K562 treated with DMSO at 1 percent for 24 hours (cell line): Measurements from ENCODE around the gene SCAI. TPM values are rescaled to one million over a fixed set of nuclear protein-coding genes. Genes with fewer than 3 reads are reported as not detected.

Experiments
- total RNA-seq: library from RNA; unstranded; fragments of 300-600 nt; gene quantifications from 2 replicates; pipeline ENCODE4 v1.2.3, GENCODE V29; 2022; ENCODE audit warnings: low read depth; ENCODE audit not compliant: insufficient read depth

Gene SCAI
- total RNA-seq, result 2.0 and 3.3 TPM in 2 replicates

GRCh38 chr9:125143377-125144090, at the start of gene SCAI:
Gene SCAI (minus strand): TSS chr9:125143528. CDS start chr9:125143437, 91 bp downstream.

GRCh38 chr9:125189361-125190289, 46.3 kb upstream of the SCAI start, which contains the start of gene PPP6C:
Gene PPP6C (minus strand): TSS chr9:125189803. CDS start chr9:125189718, 85 bp downstream.

GRCh38 chr9:124940894-124941678, 202.2 kb downstream of the SCAI start, which contains the start of gene GOLGA1:
Gene GOLGA1 (minus strand): TSS chr9:124941083. CDS start chr9:124938711, 2,372 bp downstream.

Other genes starting within 250 kb of the SCAI start
- gene GOLGA1, start 202.4 kb downstream of the SCAI start, total RNA-seq, result 6.4 and 7.9 TPM in 2 replicates
- 17.0 and 18.3 TPM in 2 replicates for gene PPP6C, start 46.3 kb upstream of the SCAI start, total RNA-seq
- gene RABEPK, start 57.0 kb upstream of the SCAI start, total RNA-seq, result 21.7 and 23.9 TPM in 2 replicates
- gene HSPA5, start 97.8 kb upstream of the SCAI start, total RNA-seq, result 247 and 251 TPM in 2 replicates
- 29.3 and 42.9 TPM in 2 replicates for gene GAPVD1, start 118.3 kb upstream of the SCAI start, total RNA-seq